GM18870 (cell line): ENCODE results near the gene PPP1R3D.

Source experiments
- ATAC-seq: cut with Tn5 transposase; IDR thresholded peaks from one replicate; pipeline ENCODE4 v1.9.1; 2021; ENCODE audit warnings: moderate library complexity; ENCODE audit not compliant: unreplicated experiment

The PPP1R3D gene

GRCh38 chr20:59948828-59949720, 9.0 kb upstream of the PPP1R3D start:
- peak; percentile 65 for ATAC-seq

DNA sequence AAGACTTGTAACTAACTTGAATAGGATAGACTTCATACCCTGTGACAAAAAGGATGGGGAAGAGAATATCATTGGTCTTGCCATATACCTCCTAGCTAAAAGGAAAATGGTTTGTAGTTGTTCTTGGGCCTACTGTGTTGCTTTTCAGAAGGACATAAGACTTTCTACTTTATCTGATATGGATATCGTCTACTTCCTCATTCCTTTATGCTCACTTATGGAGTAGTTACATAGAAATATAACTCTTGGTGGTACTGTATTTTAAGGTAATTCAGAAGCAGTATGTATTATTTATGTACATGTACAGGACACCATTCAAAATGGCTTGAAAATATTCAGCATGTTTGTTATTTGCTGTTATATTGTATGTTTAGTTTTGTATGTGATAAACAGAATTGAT, 8.1 kb upstream of the PPP1R3D start:
- no peak for ATAC-seq

DNA sequence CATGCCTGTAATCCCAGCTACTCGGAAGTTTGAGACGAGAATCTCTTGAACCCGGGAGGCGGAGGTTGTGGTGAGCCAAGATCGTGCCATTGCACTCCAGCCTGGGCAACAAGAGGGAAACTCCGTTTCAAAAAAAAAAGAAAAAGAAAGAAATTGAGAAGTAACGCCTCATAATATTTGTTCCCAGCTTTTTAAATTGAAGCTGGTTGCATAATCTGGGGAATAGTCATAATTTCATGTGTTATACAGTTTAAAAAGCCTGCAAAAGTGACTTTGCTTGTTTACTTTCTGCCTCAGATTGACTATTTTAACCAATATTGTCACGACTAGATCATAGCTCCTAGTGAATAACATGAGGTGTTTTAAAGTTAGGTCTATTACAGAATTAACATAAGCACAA, 7.3 kb upstream of the PPP1R3D start:
- ATAC-seq: no peak

DNA sequence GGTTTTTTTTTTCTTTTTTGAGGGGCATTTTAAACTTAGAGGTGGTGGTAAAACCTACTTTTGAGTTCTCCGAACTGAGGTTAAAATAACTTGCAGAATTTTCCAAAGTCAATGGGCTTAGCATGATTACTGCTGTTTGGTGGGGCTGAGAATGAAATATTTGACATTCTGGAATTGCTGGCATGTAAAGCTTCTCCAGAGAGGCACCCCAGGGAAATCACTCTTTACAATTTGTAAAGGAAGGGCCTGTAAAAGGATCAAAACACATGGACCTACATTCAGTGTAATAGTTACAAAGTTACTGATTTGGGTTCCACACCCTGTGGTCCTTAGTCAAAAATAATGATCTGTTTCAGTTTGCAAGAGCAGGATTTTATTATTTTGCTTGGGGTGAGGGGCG, 5.6 kb upstream of the PPP1R3D start:
- ATAC-seq: no peak

GRCh38 chr20:59945175-59945574, 5.1 kb upstream of the PPP1R3D start:
- no peak for ATAC-seq

DNA sequence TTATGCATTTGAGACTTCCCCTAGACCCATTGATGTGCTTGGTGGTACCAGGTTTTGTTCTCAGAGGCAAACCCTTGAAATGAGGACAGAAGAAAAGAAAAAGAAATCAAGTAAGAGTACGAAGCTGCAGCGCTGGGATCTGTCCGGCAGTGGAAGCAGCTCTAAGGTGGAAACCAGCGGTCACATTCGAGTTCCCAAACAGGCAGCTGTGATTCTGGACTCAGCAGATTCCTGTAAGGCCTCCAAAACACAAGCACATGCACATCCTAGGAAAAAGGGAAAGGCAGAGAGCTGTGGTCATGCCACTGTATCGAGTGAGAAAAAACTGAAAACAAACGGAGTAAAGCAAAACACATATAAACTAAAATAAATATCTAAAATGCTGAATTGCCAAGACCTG, 4.6 kb upstream of the PPP1R3D start:
- no peak for ATAC-seq

- no peak for ATAC-seq
Observed at GRCh38 chr20:59942245-59942644, 2.1 kb upstream of the PPP1R3D start.

- peak; percentile 7 for ATAC-seq
Observed at GRCh38 chr20:59940956-59941294, 820 bp upstream of the PPP1R3D start.

- ATAC-seq: peak; percentile 32
Observed at GRCh38 chr20:59939879-59940128, 301 bp downstream of the PPP1R3D start.

DNA sequence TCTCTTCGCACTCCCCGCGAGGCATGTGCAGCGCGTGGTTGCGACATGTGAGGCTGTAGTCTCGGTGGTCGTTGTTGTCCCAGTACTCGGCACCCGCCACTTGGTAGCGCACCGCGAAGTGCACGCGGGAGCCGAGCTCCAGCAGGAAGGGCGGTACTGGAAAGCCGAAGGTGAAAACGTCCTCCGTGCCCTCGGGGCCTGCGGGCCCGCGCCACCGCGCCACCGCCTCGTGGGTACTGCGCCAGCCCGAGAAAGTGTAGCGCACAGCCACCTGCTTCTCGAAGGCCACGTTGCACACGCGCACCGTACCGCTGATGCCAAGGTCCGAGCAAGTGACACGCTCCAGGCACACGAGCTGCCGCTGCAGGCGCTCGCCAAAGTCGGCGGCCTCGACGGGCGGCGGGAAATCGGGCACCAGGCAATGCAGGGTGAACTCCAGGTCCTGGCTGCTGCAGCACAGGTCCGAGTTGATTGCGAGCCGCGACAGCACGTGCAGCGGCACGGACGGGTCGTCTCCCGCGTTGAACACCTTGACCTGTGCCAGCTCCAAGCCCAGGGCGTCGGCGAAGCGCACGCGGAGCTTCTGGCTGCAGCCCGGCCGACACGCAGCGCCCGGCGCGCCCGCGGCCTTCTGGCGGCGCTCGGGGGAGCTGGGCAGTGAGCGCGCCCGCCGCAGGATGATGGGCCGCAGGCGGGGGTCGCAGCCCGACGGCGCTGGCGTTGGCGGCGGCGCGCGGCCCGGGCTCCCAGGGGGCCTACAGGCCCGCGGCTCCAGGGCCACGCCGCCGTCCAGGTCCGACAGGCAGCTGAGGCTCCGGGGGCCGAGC, 840 bp downstream of the PPP1R3D start:
- ATAC-seq: no peak

DNA sequence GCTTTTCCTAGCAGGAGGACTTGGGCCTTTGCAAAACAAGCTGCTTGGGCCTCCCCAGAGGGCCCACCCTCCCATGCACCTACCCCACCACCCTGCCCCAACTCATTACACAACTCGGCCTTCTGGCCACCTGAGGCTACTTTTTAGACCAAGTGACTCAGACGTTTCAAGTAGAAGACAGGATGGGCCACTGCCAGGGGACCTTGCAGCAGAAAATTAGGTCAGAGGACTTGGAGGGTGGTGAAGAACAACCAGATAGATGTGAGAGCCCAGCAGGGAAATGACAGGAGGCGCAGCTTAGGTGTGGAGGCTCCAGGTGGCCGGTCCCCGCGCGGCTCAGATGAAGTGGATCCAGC, 1.4 kb downstream of the PPP1R3D start:
- ATAC-seq: no peak

DNA sequence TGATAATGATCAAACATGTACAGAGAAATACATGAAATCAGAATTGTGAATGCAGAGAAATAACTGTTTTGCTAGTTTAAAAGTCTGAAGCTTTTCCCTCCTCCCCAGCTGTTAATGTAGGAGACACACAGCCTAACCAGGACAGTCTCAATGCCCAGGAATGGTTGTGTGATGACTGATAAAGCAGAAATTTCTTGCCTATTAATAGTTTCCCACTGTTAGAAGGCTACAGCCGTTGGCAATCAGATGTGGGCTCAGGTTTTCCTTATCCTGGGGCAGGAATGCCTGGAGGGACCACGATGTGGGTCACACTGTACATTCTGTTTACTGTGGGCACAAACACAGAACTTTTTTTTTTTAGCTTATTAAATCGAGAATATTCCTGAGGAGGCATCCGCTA, 1.9 kb downstream of the PPP1R3D start:
- ATAC-seq: no peak

DNA sequence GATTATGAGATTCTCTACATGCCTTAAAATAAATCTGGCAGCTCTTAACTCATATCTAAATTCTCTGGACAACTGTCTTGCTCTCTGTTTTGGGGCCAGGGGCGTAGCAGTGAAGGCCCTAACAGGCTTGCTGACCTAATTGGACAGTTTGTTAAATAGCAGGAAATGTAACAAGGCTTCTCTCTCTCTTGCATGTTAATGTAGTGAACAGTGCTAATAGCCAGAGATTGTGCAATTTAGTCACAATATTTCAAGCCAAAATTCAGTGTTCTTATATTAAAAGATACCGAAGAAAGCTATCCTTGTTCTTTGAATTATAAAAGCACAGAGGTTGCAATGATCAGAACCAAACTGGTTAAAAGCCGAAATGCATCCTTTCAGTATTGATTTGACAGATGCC, 3.0 kb downstream of the PPP1R3D start:
- ATAC-seq: no peak

DNA sequence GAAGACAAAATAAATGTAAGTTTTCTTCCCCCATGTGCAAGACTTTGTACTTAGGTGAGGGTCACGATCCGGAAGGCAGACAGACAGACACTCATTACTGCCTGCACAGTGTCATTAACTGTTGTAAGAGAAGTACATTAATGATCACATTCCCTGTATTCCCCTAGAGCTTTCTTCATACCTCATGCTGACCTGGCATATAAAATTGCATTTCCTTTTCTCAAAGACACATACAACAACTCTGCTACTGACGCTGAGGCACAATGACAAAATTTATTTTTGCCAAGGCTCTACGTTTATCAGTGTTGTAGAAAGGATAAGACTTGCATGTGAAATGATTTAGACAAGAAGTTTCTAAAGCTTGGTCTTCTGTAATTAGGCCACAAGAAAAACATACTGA, 3.7 kb downstream of the PPP1R3D start:
- no peak for ATAC-seq

- no peak for ATAC-seq
Observed at GRCh38 chr20:59935457-59936185, 4.5 kb downstream of the PPP1R3D start.

- ATAC-seq: peak; percentile 63
Observed at GRCh38 chr20:59933849-59934585, 6.1 kb downstream of the PPP1R3D start.

DNA sequence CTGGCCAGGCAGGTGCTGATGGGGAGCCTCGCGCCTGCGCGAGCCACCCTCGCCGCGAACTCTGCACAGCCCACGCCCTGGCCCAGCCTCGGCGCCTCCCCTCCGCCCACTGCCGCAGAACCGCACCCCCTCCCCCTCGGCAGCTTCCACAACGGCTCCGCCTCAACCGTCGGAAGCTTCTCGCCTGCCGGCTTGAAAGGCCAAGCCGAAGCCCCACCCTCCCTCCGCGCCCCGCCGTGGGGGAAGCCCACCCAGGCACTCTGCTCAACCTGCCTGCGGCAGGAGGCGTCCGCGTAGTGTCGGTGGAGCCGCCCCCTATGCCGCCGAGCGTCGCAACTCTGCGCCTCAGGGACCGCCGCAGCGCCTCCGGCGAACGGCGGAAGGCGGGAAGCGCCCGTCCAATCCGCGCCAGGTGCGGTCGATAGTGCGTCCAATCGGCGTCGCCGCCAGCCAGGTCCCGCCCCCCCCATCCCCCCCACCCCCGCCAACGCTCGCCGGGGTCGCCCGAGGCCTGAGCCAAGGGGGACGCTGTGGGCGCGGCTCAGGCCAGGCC, 6.7 kb downstream of the PPP1R3D start, which contains the start of gene SYCP2:
SYCP2 (minus strand) TSS at position 342 of the 553 bp plus-strand sequence. CDS start 11,224 bp downstream, outside the sequence.
- no peak for ATAC-seq

DNA sequence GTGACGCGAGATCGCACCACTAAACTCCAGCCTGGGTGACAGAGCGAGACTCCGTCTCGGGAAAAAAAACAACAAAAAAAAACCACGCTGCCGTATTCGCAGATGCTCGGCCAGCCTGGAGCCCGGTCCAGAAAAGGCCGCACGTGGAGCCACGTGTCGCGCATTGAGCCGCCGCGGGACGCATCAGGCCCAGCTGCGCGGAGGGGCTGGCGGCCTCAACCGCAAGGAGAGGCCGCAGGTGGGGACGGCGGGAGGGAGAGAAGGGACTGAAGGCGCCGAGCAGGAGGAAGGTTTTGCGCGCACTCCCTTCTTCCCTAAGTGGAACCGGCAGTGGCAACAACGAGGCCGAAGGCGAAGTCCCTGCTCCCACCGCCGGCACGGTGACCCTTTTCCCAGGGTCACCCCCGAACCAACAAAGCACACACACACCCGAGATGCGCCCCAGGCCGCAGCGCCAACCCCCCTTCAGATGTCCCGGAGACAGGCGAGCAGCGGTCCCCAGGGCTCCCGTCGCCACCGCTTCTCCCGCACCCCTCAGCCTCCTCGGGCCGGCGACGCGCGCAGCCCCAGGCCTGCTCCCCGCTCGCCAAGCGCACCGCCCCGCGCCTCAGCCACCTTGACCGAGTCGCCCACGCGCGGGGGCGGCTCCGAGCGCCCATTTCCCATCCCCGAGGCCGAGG, 7.3 kb downstream of the PPP1R3D start:
- ATAC-seq: no peak

- no peak for ATAC-seq
Observed at GRCh38 chr20:59931511-59932312, 8.4 kb downstream of the PPP1R3D start.
